ENCODE data around the gene RAI1. TPM values are rescaled to one million over a fixed set of nuclear protein-coding genes. Genes with fewer than 3 reads are reported as not detected.

RAI1 gene
- polyA plus RNA-seq, 2 of the 4 experiments (the other 2 are of a cell fraction), result 3.5 to 23.8 TPM

DNA sequence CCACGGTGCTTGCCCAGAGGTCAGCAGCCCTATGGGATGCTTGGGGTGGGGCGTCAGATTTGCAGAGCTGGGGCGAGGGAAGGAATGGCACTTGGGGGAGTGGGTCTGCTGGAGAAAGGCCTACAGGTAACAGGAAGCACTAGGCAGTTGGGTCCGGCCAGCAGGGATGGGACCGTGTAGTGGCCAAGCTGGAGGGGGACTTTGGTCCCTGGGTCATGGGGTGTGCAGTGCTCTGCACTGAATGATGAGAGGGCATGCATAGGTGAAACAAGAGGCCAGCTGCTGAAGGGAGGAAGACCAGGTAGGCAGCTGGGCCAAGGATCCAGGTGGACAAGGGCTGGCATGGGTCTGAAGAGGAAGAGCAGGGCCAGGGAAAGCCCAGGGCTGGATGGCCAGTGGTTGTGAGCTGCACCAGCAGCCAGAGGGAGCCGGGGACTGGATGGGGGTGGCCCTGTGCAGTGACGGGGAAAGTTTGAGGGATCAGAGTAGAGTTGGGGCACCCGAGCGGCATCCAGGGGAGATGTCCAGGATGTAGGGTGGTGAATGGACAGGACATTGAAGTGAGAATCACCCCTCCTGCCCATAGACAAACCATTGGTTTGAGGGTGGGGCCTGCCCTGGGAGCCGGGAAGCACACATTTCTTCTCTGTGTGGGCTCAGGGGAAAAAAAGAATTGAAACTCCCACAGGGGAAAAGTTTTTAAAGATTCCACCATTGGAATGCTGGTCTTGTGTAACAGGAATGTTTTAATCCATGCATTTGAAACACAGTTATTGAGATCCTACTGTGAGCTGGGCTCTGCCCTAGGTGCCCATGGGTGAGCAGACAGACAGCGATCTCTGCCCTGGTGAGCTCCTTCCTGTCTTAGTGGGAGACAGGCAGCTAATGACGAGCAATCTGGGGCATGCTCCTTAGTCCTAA, 25.1 kb downstream of the RAI1 start:
- 86% methylated on average over 12 of the region's 12 CpGs for WGBS (ENCODE audit: missing lambda C conversion rate)
- FAIRE-seq (no peak), ATAC-seq (no peak), DNase-seq (ENCODE audit: low read depth in 1 of 2, low spot score in 1 of 2) (no peak)
- H3K4me3 ChIP-seq, result no peak overlapping the region
- POLR2A ChIA-PET, result interaction anchor here (0.6 kb wide), 1 partner anchor 7 kb away, joined by 7 read pairs; no protein-coding TSS in a partner anchor
- H3K4me1 ChIP-seq, result peaks cover 69% of the 10 kb centered on the region
- no peak for TF ChIP-seq HOXA7 (CRISPR knock-in tag; IDR thresholded peaks at IDR 0.05)
- TF ChIP-seq ZC3H11A (IDR thresholded peaks at IDR 0.05), result no peak
- TF ChIP-seq, protein P1, sequence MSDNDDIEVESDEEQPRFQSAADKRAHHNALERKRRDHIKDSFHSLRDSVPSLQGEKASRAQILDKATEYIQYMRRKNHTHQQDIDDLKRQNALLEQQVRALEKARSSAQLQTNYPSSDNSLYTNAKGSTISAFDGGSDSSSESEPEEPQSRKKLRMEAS (IDR thresholded peaks at IDR 0.05), result no peak
- peak; percentile 74; the same call in 1 of the 2 replicates for TF ChIP-seq POLR2AphosphoS2 (conservative IDR thresholded peaks at IDR 0.05; ENCODE audit: low read length)
- TF ChIP-seq TP53 (CRISPR knock-in tag; IDR thresholded peaks at IDR 0.05), result 0 out of 2 replicates have a peak, but pooled peaks have one; percentile 15
- TF ChIP-seq EP300 (IDR thresholded peaks at IDR 0.05), result no peak
- no peak for TF ChIP-seq JUNB (IDR thresholded peaks at IDR 0.05)
- H3K9me3 ChIP-seq, result no peaks in the 10 kb centered on the region
- peak overlapping the region in 1 of 2 experiments; percentile 95; a peak in 3 of 6 replicates for H3K27ac ChIP-seq
- CTCF ChIA-PET, result interaction anchor here (0.8 to 2.8 kb wide), 11 partner anchors 9 to 154 kb away, joined by 3 to 14 read pairs (median 3); partner anchors contain the start of gene RAI1
- no peak overlapping the region for H3K4me2 ChIP-seq

DNA sequence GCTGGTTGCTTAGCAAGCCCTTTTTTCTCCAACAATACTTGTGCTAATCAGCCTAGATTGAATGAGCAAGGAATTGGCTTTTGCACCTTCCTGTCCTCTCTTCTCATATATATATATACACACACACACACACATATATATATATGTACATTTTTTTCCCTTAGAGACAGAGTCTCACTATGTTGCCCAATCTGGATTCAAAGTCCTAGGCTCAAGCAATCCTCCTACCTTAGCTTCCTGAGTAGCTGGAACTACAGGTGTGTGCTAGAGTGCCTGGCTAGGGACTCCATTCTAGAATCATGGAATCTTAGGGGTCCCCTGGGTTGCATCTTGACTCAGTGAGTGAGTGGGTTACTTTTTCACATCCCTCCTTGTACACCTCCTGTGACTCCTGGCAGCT, 27.0 kb downstream of the RAI1 start:
- CTCF ChIA-PET, result interaction anchor here (1.1 to 2.8 kb wide), 6 partner anchors 25 to 104 kb away, joined by 3 to 14 read pairs (median 6); no protein-coding TSS in a partner anchor
- DNase-seq (ENCODE audit: low read depth in 1 of 2, low spot score in 1 of 2) (no peak), ATAC-seq (no peak), FAIRE-seq (no peak)
- POLR2A ChIA-PET, result no interaction called here
- peak overlapping the region; percentile 6 to 95; a peak in 4 of 6 replicates for H3K27ac ChIP-seq
- TF ChIP-seq CEBPB (IDR thresholded peaks at IDR 0.05), result no peak
- no peak for TF ChIP-seq FOXS1 (CRISPR knock-in tag; IDR thresholded peaks at IDR 0.05)
- TF ChIP-seq, protein P2, sequence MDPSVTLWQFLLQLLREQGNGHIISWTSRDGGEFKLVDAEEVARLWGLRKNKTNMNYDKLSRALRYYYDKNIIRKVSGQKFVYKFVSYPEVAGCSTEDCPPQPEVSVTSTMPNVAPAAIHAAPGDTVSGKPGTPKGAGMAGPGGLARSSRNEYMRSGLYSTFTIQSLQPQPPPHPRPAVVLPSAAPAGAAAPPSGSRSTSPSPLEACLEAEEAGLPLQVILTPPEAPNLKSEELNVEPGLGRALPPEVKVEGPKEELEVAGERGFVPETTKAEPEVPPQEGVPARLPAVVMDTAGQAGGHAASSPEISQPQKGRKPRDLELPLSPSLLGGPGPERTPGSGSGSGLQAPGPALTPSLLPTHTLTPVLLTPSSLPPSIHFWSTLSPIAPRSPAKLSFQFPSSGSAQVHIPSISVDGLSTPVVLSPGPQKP (IDR thresholded peaks at IDR 0.05; ENCODE audit: low read depth, low read length), result no peak
- TF ChIP-seq NFE2L2 (conservative IDR thresholded peaks at IDR 0.05; ENCODE audit: low read length), result no peak
- TF ChIP-seq, protein P3, sequence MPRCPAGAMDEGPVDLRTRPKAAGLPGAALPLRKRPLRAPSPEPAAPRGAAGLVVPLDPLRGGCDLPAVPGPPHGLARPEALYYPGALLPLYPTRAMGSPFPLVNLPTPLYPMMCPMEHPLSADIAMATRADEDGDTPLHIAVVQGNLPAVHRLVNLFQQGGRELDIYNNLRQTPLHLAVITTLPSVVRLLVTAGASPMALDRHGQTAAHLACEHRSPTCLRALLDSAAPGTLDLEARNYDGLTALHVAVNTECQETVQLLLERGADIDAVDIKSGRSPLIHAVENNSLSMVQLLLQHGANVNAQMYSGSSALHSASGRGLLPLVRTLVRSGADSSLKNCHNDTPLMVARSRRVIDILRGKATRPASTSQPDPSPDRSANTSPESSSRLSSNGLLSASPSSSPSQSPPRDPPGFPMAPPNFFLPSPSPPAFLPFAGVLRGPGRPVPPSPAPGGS (IDR thresholded peaks at IDR 0.05), result no peak
- no peak for TF ChIP-seq BHLHE40 (IDR thresholded peaks at IDR 0.05; ENCODE audit: low read depth, low read length)
- no peak for TF ChIP-seq MAZ (IDR thresholded peaks at IDR 0.05; ENCODE audit: borderline replicate concordance, low read depth, low read length)
- TF ChIP-seq ZNF302 (CRISPR knock-in tag; IDR thresholded peaks at IDR 0.05), result no peak
- TF ChIP-seq CHD2 (IDR thresholded peaks at IDR 0.05; ENCODE audit: low read length, partially characterized antibody), result no peak
- TF ChIP-seq, protein P4, sequence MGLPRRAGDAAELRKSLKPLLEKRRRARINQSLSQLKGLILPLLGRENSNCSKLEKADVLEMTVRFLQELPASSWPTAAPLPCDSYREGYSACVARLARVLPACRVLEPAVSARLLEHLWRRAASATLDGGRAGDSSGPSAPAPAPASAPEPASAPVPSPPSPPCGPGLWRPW (IDR thresholded peaks at IDR 0.05), result no peak
- no peak for TF ChIP-seq ZFP36 (IDR thresholded peaks at IDR 0.05; ENCODE audit: borderline replicate concordance, partially characterized antibody)
- no peak for TF ChIP-seq GATA3 (IDR thresholded peaks at IDR 0.05; ENCODE audit: borderline replicate concordance)
- no peak for TF ChIP-seq NPAS2 (CRISPR knock-in tag; IDR thresholded peaks at IDR 0.05; ENCODE audit: borderline replicate concordance)
- TF ChIP-seq EHF (CRISPR knock-in tag; IDR thresholded peaks at IDR 0.05), result no peak
- no peak for TF ChIP-seq FOSB (CRISPR knock-in tag; IDR thresholded peaks at IDR 0.05)
- TF ChIP-seq NR3C1 (IDR thresholded peaks at IDR 0.05), result no peak
- 0 out of 3 replicates have a peak overlapping the region, but pooled peaks have one; percentile 7 for H3K4me2 ChIP-seq
- peaks cover 71% of the 10 kb centered on the region for H3K4me1 ChIP-seq
- H3K4me3 ChIP-seq, result no peak overlapping the region
- H3K9me3 ChIP-seq, result no peaks in the 10 kb centered on the region

All from A549 (cell line).